Liver (tissue), 9 donors: ENCODE measurements around the gene PLD4. TPM values are rescaled to one million over a fixed set of nuclear protein-coding genes. Genes with fewer than 3 reads are reported as not detected.

Source experiments
- DNase-seq: peaks from one replicate; pipeline ENCODE4 v3.0.0-alpha.2; 2017; ENCODE audit warnings: low spot score
- H3K27ac ChIP-seq, 2 donors: one replicate each; pipeline ENCODE4 v1.7.0; 2013; ENCODE audit warnings: inconsistent platforms in 2 of 2, low read length in 2 of 2, control low read depth in 1 of 2, low read depth in 1 of 2, mild to moderate bottlenecking in 1 of 2
- H3K27me3 ChIP-seq, 4 donors: one replicate each; pipeline versions ENCODE4 v1.6.1 to v1.7.0; 2013; ENCODE audit warnings: low read length in 3 of 4, inconsistent platforms in 1 of 4, mild to moderate bottlenecking in 1 of 4, moderate library complexity in 1 of 4; ENCODE audit not compliant: control insufficient read depth in 4 of 4, insufficient read depth in 4 of 4
- H3K36me3 ChIP-seq, 4 donors: one replicate each; pipeline versions ENCODE4 v1.6.1 to v1.7.0; 2013; ENCODE audit warnings: low read length in 3 of 4, mild to moderate bottlenecking in 3 of 4, low read depth in 1 of 4, moderate library complexity in 1 of 4; ENCODE audit not compliant: control insufficient read depth in 4 of 4, insufficient read depth in 3 of 4
- H3K4me1 ChIP-seq, 4 donors: one replicate each; pipeline versions ENCODE4 v1.6.1 to v1.7.0; 2013; ENCODE audit warnings: low read length in 3 of 4, mild to moderate bottlenecking in 3 of 4, moderate library complexity in 1 of 4; ENCODE audit not compliant: control insufficient read depth in 4 of 4, insufficient read depth in 4 of 4
- H3K4me3 ChIP-seq, 3 donors: one replicate each; pipeline versions ENCODE4 v1.6.1 to v1.7.0; 2013; ENCODE audit warnings: low read length in 3 of 3, control low read depth in 1 of 3, low read depth in 1 of 3, mild to moderate bottlenecking in 1 of 3
- H3K9ac ChIP-seq, 2 donors: one replicate each; pipeline ENCODE4 v1.7.0; 2013; ENCODE audit warnings: low read length in 2 of 2, mild to moderate bottlenecking in 2 of 2, moderate library complexity in 2 of 2, control low read depth in 1 of 2, low read depth in 1 of 2
- H3K9me3 ChIP-seq, 4 donors: one replicate each; pipeline versions ENCODE4 v1.6.1 to v1.7.0; 2013; ENCODE audit warnings: low read length in 3 of 4; ENCODE audit not compliant: control insufficient read depth in 4 of 4
- EGR1 ChIP-seq, 2 donors: IDR thresholded peaks; 2 replicates each; pipeline ENCODE4 v1.6.1; 2016 to 2018; ENCODE audit warnings: antibody characterized with exemption in 2 of 2, low read depth in 2 of 2
- FOXA1 ChIP-seq: IDR thresholded peaks from 2 replicates; pipeline ENCODE4 v1.6.1; 2016; ENCODE audit warnings: antibody characterized with exemption
- GABPA ChIP-seq, 2 donors: IDR thresholded peaks in 1 of 2; conservative IDR thresholded peaks in 1 of 2; 2 replicates each; pipeline ENCODE4 v1.6.1; 2016; ENCODE audit warnings: antibody characterized with exemption in 2 of 2, mild to moderate bottlenecking in 1 of 2, moderate library complexity in 1 of 2
- HNF4A ChIP-seq, 2 donors: conservative IDR thresholded peaks; 2 replicates each; pipeline ENCODE4 v1.6.1; 2016; ENCODE audit warnings: antibody characterized with exemption in 2 of 2, mild to moderate bottlenecking in 2 of 2
- JUND ChIP-seq, 2 donors: IDR thresholded peaks; 2 replicates each; pipeline ENCODE4 v1.6.1; 2016; ENCODE audit warnings: antibody characterized with exemption in 2 of 2
- NR2F2 ChIP-seq: IDR thresholded peaks from 2 replicates; pipeline ENCODE4 v1.6.1; 2016; ENCODE audit warnings: antibody characterized with exemption
- RXRA ChIP-seq, 2 donors: IDR thresholded peaks; 2 replicates each; pipeline ENCODE4 v1.6.1; 2017 to 2018; ENCODE audit warnings: antibody characterized with exemption in 2 of 2, mild to moderate bottlenecking in 1 of 2
- SP1 ChIP-seq: IDR thresholded peaks from 2 replicates; pipeline ENCODE4 v1.6.1; 2018; ENCODE audit warnings: antibody characterized with exemption, mild to moderate bottlenecking
- TAF1 ChIP-seq: conservative IDR thresholded peaks from 2 replicates; pipeline ENCODE4 v1.6.1; 2016; ENCODE audit warnings: antibody characterized with exemption, mild to moderate bottlenecking
- YY1 ChIP-seq: IDR thresholded peaks from 2 replicates; pipeline ENCODE4 v1.6.1; 2016; ENCODE audit warnings: antibody characterized with exemption, mild to moderate bottlenecking
- WGBS: extraction: QIAGEN DNeasy Blood & Tissue Kit; methylation state at CpG from one replicate; pipeline ENCODE4 v1.1.7; 2013; 5-methylcytosine and 5-hydroxymethylcytosine counted together
- polyA plus RNA-seq, 2 donors: library from polyadenylated mRNA; stranded (reverse) in 1 of 2; unstranded in 1 of 2; fragments of 200-250 nt in 1 of 2; fragments of >200 nt in 1 of 2; fragmentation: Nextera tagmentation in 1 of 2; extraction: Ambion mirVana in 1 of 2; gene quantifications; one replicate each; pipeline versions ENCODE4 v1.2.1 to v1.2.3, GENCODE V29; 2013 to 2015
- total RNA-seq, 2 donors: library from RNA; depleted of rRNA; stranded (reverse); fragments of >200 nt; gene quantifications; one replicate each; pipeline ENCODE4 v1.2.3, GENCODE V29; 2014
- TF ChIP-seq, protein P1 (sequence below): IDR thresholded peaks from 2 replicates; pipeline ENCODE4 v1.6.1; 2016; ENCODE audit warnings: antibody characterized with exemption, mild to moderate bottlenecking
- donor health status: healthy.
- donor health status: healthy.
- donor health status: healthy.
- donor health status: healthy.
- donor health status: healthy.

Gene PLD4
- total and polyA plus RNA-seq, 4 donors, result under 0.01 to 14.5 (median 0.35) TPM

DNA sequence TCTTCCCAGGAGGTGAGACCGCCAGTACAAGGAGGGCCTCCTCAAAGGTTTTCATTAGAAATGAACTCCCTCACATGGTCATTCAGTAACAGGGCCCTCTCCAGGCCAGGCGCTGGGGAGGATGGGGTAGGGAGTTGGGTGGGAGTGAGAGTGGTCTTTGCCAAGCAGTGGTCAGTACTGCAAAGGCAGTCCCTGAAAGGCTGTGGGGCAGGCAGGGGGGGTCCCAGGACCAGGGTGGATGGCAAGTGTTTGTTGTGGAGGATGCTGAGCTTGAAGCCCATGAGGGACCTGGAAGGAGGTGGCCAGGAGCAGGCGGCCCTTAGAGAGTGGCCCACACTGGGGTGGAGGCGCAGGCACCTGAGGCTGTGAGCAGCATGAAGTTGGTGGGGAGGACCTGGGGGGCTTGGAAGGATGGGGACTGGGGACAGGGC, 33.5 kb upstream of the PLD4 start (continued):
- TF ChIP-seq, protein P1, sequence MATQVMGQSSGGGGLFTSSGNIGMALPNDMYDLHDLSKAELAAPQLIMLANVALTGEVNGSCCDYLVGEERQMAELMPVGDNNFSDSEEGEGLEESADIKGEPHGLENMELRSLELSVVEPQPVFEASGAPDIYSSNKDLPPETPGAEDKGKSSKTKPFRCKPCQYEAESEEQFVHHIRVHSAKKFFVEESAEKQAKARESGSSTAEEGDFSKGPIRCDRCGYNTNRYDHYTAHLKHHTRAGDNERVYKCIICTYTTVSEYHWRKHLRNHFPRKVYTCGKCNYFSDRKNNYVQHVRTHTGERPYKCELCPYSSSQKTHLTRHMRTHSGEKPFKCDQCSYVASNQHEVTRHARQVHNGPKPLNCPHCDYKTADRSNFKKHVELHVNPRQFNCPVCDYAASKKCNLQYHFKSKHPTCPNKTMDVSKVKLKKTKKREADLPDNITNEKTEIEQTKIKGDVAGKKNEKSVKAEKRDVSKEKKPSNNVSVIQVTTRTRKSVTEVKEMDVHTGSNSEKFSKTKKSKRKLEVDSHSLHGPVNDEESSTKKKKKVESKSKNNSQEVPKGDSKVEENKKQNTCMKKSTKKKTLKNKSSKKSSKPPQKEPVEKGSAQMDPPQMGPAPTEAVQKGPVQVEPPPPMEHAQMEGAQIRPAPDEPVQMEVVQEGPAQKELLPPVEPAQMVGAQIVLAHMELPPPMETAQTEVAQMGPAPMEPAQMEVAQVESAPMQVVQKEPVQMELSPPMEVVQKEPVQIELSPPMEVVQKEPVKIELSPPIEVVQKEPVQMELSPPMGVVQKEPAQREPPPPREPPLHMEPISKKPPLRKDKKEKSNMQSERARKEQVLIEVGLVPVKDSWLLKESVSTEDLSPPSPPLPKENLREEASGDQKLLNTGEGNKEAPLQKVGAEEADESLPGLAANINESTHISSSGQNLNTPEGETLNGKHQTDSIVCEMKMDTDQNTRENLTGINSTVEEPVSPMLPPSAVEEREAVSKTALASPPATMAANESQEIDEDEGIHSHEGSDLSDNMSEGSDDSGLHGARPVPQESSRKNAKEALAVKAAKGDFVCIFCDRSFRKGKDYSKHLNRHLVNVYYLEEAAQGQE, result no peak
- TF ChIP-seq FOXA1 (no peak), NR2F2 (no peak), EGR1 (IDR thresholded peaks at IDR 0.05; ENCODE audit: low read depth in 2 of 2) (no peak), YY1 (no peak), HNF4A (conservative IDR thresholded peaks at IDR 0.05) (no peak), TAF1 (no peak)

DNA sequence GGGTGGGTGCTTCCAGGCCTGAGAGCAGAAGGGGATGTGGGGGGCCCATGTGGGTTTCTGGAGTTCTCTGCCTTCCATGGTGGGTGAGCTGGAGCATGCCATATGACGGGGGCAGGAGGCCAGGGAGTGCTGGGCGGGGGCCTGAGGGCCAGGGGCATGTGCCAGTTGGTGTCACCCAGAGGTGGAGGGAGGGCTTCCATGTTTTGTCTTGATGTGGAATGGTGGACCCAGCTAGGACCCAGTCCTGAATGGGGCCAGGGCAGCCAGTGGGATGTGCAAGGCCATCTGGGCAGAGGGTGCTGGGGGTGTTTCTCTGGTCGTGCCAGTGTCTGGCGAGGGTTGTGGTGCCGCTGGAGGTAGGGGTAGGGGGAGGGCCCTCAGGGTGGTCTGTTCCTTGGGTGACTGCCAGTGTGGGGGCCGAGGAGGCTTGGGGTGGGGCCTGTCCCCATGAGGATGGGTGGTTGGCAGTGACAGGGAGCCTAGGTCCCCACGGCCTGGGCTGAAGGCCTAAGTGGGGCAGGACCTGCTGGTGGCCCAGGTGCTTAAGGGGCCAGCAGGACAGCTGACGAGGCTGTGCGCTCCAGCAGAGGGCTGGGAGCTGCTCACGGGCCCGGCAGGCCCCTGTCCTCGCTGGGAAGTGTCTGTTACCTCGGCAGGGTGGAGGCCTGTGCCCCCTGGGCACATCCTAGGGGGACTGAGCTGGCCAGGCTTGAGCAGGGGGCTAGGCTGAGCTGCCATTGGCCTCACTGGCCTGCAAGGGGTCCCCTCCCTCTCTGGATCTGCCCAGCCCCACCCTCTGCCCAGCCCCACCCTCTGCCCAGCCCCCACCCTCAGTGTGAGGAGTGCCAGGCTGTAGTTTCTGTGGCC, 32.8 kb upstream of the PLD4 start:
- no peak for TF ChIP-seq GABPA (IDR thresholded peaks at IDR 0.05 in 1 of 2, conservative IDR thresholded peaks at IDR 0.05 in 1 of 2)
- peaks cover 5 to 16% (median 6%) of the 10 kb centered on the region in 4 donors for H3K4me1 ChIP-seq
- no peak overlapping the region for H3K4me3 ChIP-seq
- no peaks in the 10 kb centered on the region for H3K9me3 ChIP-seq
- no peak overlapping the region for H3K27ac ChIP-seq
- WGBS, result 86% methylated on average over 13 of the region's 13 CpGs
- H3K9ac ChIP-seq, result no peak overlapping the region
- H3K27me3 ChIP-seq, result no peaks in the 10 kb centered on the region
- no peak for DNase-seq
- peaks cover 0 to 18% (median 5%) of the 10 kb centered on the region in 4 donors for H3K36me3 ChIP-seq

DNA sequence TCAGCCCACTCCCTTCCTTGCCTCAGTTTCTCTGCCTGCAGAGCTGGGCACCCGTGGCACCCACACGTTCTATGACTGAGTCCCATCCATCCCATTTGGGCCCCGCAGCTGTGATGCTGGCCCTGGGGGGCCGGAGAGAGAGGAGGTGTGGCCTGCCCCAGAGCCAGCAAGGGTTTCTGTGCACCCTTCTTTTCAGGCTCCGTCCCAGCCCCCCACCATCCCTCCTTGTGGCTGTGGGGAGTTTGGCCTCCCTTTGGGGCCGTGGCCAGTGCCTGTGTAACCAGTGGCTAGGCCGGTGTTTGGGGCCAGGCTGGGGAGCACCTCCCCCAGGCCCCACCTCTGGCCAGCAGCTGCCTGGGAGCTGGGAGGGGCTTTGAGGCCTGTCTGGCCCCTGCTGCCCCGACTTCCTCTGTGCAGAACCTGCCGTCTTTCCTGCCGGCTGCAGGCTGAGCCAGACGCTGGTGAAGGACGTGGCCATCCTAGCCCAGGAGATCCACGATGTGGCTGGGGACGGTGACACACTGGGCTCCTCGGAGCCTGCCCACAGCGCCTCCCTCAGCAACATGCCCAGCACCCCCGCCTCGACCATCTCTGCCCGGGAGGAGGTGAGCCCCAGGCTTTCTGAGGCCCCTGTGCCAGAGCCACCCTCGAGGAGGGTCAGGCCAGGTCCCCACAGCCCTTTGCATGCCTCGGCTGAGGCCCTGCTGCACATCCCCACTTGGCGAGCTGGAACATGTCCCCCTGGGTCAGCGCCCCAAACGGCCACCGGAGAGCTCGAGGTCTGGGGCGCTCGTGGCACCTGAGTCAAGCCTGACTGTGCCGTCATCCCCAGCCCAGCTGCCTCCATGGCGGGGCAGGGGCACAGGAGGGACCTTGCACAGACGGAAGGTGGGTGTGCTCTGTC, 31.9 kb upstream of the PLD4 start:
- Histone ChIP-seq H3K4me3 (no peak overlapping the region), H3K9ac (no peak overlapping the region), H3K27me3 (no peaks in the 10 kb centered on the region), H3K4me1 (peaks cover 5 to 16% (median 6%) of the 10 kb centered on the region in 4 donors), H3K27ac (no peak overlapping the region), H3K9me3 (no peaks in the 10 kb centered on the region), H3K36me3 (peaks cover 0 to 11% (median 2%) of the 10 kb centered on the region in 4 donors)
- 85% methylated on average over 31 of the region's 31 CpGs for WGBS
- TF ChIP-seq JUND (IDR thresholded peaks at IDR 0.05) (no peak), YY1 (no peak), RXRA (IDR thresholded peaks at IDR 0.05) (no peak), TAF1 (no peak), NR2F2 (no peak), SP1 (no peak), HNF4A (conservative IDR thresholded peaks at IDR 0.05) (no peak)
- TF ChIP-seq, protein P1, result no peak
- no peak for DNase-seq
